T1000 (cell line): ENCODE results near the gene USP54.
"Not testable (repeated sequence)": the region's sequence is repeated elsewhere in the genome, so short reads cannot be mapped to it uniquely, and the experiment has no call there.

ENCODE experiments used
- DNase-seq: peaks from one replicate; lab custom pipeline; 2025; ENCODE audit warnings: mixed read lengths; lab: John Stamatoyannopoulos, UW

Gene USP54, protein sequence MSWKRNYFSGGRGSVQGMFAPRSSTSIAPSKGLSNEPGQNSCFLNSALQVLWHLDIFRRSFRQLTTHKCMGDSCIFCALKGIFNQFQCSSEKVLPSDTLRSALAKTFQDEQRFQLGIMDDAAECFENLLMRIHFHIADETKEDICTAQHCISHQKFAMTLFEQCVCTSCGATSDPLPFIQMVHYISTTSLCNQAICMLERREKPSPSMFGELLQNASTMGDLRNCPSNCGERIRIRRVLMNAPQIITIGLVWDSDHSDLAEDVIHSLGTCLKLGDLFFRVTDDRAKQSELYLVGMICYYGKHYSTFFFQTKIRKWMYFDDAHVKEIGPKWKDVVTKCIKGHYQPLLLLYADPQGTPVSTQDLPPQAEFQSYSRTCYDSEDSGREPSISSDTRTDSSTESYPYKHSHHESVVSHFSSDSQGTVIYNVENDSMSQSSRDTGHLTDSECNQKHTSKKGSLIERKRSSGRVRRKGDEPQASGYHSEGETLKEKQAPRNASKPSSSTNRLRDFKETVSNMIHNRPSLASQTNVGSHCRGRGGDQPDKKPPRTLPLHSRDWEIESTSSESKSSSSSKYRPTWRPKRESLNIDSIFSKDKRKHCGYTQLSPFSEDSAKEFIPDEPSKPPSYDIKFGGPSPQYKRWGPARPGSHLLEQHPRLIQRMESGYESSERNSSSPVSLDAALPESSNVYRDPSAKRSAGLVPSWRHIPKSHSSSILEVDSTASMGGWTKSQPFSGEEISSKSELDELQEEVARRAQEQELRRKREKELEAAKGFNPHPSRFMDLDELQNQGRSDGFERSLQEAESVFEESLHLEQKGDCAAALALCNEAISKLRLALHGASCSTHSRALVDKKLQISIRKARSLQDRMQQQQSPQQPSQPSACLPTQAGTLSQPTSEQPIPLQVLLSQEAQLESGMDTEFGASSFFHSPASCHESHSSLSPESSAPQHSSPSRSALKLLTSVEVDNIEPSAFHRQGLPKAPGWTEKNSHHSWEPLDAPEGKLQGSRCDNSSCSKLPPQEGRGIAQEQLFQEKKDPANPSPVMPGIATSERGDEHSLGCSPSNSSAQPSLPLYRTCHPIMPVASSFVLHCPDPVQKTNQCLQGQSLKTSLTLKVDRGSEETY (N-terminal part only)

DNA sequence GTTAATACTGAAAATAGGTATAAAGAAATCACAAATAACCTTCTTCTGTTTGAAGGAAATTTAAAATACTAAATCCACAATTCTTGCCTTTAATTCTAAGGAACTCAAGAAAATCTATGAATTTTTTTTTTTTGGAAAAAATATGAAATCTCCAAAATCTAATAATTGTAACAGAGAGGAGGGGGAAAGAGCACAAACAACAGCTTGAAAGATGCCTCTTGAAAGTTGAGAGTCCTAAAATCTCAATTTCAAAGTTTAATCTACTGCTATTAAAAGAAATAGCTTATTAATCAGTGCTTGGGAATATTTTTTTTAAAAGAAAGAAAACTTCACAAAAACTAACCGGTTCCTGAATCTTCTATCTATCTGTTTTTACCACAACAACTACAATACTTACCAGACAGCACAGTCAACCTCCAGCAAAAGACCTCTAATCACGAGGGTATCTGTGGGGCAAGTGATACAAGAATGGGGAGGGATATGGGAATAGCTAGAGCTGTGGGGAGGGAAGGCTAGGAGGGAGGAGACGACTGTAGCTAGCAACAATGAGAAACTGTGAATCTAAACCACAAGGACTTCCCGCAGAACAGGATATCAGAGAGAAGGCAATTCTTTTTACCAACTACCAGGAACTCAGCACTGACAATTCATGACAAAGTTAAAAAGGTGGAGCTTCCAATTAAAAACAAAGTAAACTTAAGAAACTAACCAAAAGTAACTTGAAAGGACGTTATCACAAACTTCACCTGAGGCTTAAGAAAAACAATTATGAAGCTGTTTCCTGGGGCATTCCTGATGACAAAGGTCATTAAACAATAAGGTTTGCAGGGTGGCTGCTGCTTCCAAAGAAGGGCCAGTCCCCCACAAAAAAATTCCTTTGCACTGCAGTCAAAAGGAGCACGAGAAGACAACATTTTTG is at the start of gene USP54:
USP54 (minus strand) TSS at position 462 of the 919 bp plus-strand sequence. CDS start 15,684 bp downstream, outside the sequence.
- DNase-seq, result no peak

DNA sequence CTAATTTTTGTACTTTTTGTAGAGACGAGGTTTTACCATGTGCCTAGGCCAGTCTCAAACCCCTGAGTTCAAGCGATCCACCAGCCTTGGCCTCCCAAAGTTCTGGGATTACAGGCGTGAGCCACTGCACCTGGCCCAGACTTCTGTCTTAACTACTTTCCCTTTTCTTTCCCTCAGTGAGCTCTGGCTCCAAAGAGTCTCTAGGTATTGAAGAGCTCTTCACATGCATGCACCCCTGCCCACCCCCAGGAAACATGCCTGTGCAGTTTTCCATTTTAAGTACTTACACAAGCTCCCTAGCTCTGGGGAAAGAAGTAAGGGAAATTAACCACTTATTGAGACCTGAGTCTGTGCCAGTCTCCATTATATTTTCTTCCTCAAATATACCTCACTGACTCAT is 48.1 kb upstream of the USP54 start:
- no peak for DNase-seq

DNA sequence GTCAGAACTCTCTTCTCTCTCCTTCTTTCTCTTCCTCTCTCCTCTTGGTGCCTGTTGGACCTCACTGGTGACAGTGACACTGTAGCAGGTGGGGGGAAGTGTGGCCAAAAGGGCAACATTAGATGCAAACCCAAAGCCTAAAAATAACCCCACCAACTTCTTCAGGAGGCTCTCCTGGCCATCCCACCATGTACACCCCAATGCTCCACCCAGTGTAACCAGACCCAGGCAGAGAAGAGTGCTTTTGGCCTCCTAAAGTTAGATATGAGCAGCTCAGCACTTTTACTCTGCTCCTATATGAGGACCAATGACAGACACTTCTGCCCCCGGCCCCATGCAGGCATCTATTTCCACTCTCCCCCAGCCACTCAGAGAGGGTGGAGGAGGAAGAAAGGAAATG is 44.6 kb upstream of the USP54 start:
- no peak for DNase-seq

DNA sequence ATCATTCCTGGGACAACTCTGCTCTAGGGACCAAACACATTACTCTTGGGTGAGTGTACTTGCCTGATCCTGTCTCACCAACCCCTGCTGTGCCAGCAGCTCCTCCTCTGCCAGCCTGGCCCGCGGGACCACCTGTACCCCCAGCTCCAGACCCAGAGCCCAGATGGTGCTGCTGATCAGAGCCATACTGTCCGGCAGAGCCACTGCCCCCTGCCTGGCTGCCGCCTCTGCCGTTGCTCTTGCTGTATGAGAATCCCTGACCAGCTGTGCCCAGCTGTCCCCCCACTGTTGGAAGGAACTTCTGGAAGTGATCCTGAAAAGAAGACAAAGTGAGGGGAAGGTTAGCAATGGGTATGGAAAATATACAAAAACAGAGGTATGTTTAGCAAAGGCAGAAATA is 43.3 kb upstream of the USP54 start:
- DNase-seq, result no peak

DNA sequence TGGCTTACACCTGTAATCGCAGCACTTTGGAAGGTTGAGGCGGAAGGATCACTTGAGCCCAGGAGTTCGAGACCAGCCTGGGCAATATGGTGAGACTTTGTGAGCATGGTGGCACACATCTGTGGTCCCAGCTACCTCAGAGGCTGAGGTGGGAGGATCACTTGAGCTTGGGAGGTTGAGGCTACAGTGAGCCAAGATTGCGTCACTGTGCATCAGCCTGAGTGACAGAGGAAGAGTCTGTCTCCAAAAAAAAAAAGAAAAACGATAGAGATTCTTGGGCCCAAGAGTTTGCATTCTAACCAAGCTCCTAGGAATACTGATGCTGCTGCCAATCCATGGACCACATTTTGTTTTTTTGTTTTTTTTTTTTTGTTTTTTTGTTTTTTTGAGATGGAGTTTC is 38.0 kb upstream of the USP54 start:
- DNase-seq, result no peak

DNA sequence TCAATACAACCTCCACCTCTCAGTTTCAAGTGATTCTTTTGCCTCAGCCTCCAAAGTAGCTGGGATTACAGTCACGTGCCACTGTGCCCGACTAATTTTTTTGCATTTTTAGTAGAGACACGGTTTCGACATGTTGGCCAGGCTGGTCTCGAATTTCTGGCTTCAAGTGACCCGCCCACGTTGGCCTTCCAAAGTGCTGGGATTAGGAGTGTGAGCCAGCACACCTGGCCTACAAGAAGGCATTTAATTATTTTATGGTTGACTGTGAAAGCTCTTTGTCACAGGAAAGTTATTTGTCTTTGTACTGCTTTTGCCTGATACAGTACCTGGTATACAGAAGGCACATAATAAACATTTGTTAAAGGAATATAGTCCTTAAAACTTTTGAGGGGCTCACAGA is 37.3 kb upstream of the USP54 start:
- no peak for DNase-seq

DNA sequence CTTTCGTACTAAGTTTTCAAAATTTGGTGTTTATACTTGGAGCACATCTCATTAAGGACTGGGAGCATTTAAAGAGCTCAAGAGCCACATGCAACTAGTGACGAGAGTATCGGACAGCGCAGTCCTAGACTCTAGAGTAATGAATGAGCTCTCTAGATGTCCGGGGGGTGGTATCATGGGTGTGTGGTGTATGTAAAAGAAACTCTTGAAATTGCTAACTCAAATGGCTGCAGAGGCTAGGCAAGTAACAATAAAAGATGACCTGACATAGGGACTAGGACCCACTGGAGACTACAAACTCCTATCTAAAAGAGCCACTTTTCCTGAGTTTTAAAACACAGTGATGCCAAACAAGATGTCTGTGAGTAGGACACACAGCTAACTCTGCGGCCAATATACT is 36.2 kb upstream of the USP54 start:
- DNase-seq, result no peak

DNA sequence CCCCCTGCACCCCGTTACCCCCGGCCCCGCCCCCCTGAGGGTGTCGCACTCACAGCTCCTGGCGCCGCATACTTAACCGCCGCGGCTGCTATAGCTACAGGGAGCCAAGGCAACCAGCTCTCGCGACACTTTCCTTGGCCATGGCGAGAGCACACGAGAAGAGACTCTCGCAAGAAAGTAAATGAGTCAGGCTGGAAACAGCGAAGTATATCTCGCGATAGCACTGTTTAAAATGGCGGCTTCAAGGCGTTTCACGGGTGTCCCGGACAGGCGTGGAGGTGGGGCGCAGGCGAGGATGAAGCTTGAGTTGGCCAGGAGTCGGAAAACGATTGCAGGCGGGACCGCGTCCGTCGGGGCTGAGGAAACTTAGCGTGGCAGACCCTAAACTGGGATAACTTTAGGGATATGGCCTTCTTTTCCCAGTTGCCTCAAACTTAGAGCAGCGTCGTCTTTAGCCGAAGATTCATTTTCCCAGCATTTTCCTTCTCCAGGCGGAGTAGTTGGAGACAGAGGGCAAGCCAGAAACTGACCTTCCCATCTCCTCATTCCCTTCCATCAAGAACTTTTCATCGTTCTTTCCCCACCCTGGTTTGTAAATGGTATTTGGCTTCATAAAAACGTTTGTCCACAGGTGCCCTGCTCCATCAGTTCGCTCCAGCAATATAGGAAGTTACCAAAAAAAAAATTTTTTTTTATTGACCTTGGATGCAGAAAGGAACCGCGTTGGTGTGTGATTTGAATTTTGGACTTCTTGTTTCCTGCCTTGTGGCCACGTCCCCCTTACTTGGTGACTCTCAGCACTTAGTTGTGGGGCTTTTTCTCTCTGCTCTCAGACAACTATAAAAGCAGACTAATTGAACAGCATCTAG is 35.0 kb upstream of the USP54 start:
- peak; percentile 92 for DNase-seq

DNA sequence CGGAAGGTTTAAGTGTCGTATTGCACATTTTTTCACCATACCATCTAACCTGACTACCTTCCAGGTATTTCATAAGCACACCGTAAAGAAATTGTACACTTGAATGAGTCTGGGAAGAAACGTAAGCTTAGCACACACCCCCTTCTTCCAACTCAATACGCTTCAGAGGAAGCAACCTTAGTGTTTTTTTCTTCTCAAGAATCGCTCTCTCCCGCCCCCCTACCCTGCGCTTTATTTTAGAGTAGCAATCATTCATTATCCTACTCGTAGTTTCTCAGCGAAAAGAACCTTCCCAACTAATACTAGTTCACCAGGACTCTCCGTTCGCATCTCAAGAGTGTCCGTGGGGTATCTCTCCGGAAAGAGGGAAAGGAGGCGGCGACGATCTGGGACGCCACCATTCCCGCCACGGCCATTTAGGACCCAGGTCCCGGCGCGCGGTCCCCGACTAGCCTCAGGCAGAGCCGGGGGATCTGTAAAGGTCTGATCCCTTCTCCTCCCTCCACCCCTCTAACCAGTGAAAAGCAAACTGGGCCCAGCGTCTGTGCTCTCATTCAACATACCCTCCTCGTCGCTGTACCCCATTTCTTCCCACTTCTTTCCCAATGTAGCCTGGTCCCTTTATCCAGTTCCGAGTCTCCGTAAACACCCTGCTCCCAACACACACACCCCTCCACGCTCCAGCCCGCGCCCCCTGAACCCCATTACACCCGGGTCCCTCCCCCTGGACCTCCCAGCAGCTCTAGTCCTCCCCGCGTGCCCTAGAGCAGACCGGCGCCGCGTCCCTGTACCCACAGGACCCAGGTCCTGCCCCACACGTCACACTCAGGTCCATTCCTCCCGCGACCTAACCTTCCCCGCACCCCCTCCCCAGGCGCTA is 34.1 kb upstream of the USP54 start:
- peak; percentile 61 for DNase-seq

DNA sequence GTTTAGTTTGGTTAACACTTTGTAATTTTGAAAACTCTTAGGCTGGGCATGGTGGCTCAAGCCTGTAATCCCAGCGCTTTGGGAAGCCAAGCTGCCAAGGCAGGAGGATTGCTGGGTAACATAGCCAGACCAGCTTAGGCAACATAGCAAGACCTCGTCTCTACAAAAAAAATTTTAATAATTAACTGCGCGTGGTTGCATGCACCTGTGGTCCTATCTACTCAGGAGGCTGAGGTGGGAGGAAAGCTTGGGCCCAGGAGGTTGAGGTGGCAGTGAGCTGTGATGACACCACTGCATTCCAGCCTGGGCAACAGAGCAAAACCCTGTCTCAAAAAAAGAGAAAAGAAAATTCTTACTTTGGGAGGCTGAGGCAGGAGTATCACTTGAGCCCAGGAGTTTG is 31.9 kb upstream of the USP54 start:
- no peak for DNase-seq

DNA sequence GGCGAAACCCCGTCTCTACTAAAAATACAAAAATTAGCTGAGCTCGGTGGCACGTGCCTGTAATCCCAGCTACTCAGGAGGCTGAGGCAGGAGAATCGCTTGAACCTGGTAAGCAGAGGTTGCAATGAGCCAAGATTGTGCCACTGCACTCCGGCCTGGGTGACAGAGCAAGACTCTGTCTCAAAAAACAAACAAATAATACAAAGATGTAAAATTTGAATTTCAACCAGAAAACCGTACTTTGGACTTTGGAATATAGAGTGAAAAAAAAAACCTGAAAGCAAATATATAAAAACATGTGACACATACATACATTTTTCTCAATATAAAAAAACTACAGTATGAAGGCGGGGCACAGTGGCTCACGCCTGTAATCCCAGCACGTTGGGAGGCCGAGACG is 29.8 kb upstream of the USP54 start:
- not testable (repeated sequence) for DNase-seq

DNA sequence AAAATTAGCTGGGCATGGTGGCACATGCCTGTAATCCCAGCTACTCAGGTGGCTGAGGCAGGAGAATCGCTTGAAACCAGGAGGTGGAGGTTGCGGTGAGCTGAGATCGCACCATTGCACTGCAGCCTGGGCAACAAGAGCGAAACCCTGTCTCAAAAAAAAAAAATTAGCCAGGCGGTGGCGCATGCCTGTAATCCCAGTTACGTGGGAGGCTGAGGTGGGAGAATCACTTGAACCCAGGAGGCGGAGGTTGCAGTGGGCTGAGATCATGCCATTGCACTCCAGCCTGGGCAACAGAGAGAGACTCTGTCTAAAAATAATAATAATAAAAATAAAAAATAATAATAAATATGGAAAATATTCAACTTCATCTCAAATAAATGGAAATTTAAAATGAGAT is 26.0 kb upstream of the USP54 start:
- not testable (repeated sequence) for DNase-seq

DNA sequence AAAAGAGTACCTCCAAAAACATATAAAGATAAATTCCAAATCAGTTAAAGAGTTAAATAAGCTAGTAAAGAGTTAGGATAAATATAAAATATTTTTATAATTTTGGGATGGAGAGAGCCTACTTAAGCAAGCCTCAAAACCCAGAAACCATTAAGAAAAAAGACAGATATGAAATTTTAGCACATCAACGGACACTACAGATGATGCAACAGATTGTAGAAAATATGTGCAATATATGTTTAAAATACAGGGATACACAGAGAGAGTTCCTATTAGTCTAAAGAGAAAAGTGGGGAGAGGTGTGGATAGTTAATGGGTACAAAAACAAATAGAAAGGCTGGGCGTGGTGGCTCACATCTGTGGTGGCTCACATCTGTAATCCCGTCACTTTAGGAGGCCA is 23.6 kb upstream of the USP54 start:
- DNase-seq, result no peak

DNA sequence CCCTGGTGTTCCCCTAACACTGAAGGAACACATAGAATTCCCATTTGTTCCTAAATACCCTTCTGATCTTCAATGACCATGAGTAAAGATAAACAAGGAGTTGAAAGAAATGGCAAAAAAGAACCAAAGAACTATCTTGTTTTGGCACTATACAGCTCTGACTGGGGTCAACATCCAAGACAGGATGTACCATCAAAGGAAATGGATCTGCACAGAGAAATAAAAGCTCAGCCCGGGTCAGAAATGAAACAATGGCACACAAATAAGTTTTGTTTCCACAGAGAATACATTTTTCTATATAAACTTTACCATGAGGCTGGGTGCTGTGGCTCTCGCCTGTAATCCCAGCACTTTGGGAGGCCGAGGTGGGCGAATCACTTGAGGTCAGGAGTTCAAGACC is 18.0 kb upstream of the USP54 start:
- DNase-seq, result no peak

DNA sequence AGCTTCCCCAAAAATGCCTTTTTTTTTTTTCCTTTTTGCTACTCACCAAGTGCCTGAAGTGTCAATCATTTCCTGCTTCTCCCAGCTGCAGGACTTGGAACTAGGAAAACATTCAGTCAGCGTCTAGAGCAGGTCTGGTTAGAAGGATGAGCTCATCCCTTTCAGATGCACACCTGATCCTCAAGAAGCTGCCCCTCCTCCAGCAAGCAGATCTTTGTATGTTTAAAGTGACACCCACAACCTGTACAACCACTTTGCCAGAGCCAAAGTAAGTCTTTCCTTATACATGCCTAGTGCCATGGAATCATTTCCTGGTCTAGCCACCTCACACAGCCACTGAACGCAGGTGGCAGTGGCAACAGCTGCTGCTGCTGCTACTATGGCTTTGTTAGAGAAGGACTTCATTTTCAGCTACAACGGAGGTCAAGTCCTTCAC is 10.4 kb upstream of the USP54 start:
- DNase-seq, result no peak

DNA sequence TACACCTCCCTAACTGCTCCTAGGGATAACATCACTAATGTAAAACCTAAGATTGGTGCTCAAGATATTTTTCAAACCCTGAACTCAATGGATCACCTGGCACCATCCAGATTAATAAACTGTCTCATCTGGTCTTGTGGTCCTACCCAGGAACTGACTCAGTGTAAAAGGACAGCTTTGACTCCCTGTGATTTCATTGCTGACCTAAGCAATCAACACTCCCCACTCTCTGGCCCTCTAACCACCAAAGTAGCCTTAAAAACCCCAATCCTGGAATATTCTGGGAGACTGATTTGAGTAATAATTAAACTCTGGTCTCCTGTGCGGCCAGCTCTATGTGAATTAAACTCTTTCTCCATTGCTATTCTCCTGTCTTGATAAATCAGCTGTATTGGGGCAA is 6.2 kb upstream of the USP54 start:
- no peak for DNase-seq

DNA sequence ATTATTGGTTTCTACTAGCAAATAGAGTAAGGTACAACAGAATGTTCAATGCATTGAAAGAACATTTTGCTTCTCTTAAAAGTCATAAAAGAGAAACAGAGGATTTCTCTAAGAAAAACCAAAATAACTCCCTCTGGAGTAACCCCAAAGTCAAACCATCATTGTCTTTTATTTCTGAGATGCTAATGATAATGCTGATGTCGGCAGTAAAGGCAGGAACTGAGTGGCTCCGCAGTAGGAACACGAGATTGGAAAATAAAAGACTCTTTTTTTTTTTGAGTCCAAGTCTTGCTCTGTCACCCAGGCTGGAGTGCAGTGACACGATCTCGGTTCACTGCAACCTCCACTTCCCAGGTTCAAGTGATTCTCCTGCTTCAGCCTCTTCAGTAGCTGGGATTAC is 2.7 kb upstream of the USP54 start:
- DNase-seq, result no peak

DNA sequence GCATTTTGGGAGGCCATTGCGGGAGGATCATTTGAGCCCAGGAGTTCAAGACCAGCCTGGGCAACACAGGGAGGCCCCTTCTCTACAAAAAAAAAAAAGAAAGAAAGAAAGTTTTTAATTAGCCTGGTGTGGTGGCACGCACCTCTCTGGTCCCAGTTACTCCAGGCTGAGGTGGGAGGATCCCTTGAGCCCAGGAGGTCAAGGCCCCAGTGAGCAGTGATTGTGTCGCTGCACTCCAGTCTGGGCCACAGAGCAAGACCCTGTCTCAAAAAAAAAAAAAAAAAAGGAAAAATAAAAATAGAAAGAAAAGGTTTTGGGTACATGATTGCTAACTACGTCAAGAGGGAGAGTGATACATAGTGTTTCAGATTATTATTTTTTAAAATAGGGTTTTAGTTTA is 2.0 kb upstream of the USP54 start:
- no peak for DNase-seq

DNA sequence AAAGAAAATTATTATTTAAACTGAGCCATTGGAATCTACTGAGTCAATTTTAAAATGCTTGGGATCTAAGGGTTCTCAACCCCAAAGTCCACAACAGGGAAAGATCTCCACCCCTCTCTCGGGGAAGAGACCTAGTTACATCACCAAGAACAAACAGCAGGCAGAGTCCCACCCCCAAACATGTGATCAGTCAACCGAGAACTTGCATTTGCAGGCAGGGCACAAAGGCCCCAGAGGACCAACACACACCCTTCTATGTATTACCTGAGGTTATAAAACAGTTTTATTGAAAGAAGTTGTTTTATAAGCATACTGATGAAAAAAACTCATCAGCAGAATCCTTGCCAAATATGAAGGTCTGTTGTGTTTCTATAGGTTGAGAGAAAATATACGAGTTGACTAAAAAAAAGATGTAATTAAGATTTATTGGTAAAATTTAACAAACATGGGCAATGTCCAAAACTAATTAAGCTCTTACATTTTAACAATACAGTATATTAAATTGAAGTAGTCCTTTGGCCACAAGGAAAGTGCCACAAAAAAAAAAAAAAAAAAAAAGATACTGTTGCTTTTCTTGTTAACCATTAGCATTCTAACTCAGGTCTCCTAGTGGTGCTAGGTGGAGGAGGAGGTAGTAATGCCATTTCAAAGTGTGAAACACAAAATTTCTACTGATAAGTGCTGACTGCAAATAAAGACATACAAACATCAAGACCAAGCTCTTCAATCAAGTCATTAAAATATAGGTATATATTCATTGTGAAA is 975 bp upstream of the USP54 start:
- DNase-seq, result no peak
